ENCODE data around the gene COL6A3.

The COL6A3 gene

DNA sequence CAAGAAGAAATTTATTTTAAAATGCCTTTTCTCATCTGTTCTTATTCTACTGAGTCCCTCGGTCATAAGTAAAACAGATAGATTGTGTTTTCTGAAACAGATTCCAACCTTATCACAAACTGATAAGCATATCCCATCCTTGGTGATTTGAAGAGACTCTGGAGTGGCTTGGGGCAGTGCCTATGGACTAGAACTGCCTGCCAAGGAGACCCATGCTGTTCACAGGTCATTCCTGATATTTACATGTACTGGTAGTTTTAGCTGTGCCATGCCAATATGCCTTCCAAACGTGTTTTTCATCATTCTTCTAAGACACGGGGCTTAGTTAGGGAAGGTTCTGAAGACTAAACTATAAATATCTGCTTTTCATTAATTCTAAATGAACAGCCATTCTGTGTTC is 11.4 kb upstream of the COL6A3 start:
- Histone ChIP-seq H3K9me2 (replicated peaks; ENCODE audit: low read depth, low read length) (no peaks in the 10 kb centered on the region), H3K36me3 (ENCODE audit: insufficient read depth, low read length) (no peaks in the 10 kb centered on the region), H4K20me1 (ENCODE audit: insufficient read depth, low read length, poor library complexity, severe bottlenecking) (no peaks in the 10 kb centered on the region), H3K4me1 (ENCODE audit: insufficient read depth, low read length, poor library complexity, severe bottlenecking) (peaks cover 25% of the 10 kb centered on the region), H3K27me3 (ENCODE audit: insufficient read depth, low read length, poor library complexity, severe bottlenecking) (peaks cover 7% of the 10 kb centered on the region), H3K9me3 (ENCODE audit: insufficient read depth, low read depth, low read length) (no peaks in the 10 kb centered on the region), H3K79me2 (ENCODE audit: insufficient read depth, low read length) (no peaks in the 10 kb centered on the region), H3F3A (ENCODE audit: low read depth) (no peaks in the 10 kb centered on the region), H2AFZ (ENCODE audit: low read length) (no peak overlapping the region), H3K4me2 (ENCODE audit: low read depth, low read length, poor library complexity, severe bottlenecking) (no peak overlapping the region), H3K9ac (ENCODE audit: low read depth, low read length, poor library complexity, severe bottlenecking) (no peak overlapping the region), H3K4me3 (ENCODE audit: low read length, poor library complexity, severe bottlenecking) (no peak overlapping the region)
- no peak for TF ChIP-seq CTCF (conservative IDR thresholded peaks at IDR 0.05; ENCODE audit: low read length)
- TF ChIP-seq EZH2phosphoT487 (IDR thresholded peaks at IDR 0.05; ENCODE audit: borderline replicate concordance) = no peak

- Histone ChIP-seq H3K4me3 (ENCODE audit: low read length, poor library complexity, severe bottlenecking) (no peak overlapping the region), H3K79me2 (ENCODE audit: insufficient read depth, low read length) (no peaks in the 10 kb centered on the region), H3K9me2 (replicated peaks; ENCODE audit: low read depth, low read length) (no peaks in the 10 kb centered on the region), H3K4me2 (ENCODE audit: low read depth, low read length, poor library complexity, severe bottlenecking) (no peak overlapping the region), H4K20me1 (ENCODE audit: insufficient read depth, low read length, poor library complexity, severe bottlenecking) (no peaks in the 10 kb centered on the region), H3K27me3 (ENCODE audit: insufficient read depth, low read length, poor library complexity, severe bottlenecking) (peaks cover 7% of the 10 kb centered on the region), H3K4me1 (ENCODE audit: insufficient read depth, low read length, poor library complexity, severe bottlenecking) (peaks cover 23% of the 10 kb centered on the region), H3F3A (ENCODE audit: low read depth) (no peaks in the 10 kb centered on the region), H3K9ac (ENCODE audit: low read depth, low read length, poor library complexity, severe bottlenecking) (no peak overlapping the region), H2AFZ (ENCODE audit: low read length) (no peak overlapping the region), H3K9me3 (ENCODE audit: insufficient read depth, low read depth, low read length) (no peaks in the 10 kb centered on the region), H3K36me3 (ENCODE audit: insufficient read depth, low read length) (no peaks in the 10 kb centered on the region)
- TF ChIP-seq CTCF (conservative IDR thresholded peaks at IDR 0.05; ENCODE audit: low read length) (no peak), EZH2phosphoT487 (IDR thresholded peaks at IDR 0.05; ENCODE audit: borderline replicate concordance) (no peak)
These were observed 10.6 kb upstream of the COL6A3 start for GRCh38 chr2:237424544-237424943.

- Histone ChIP-seq H3K9me2 (replicated peaks; ENCODE audit: low read depth, low read length) (no peaks in the 10 kb centered on the region), H3K9me3 (ENCODE audit: insufficient read depth, low read depth, low read length) (no peaks in the 10 kb centered on the region), H2AFZ (ENCODE audit: low read length) (no peak overlapping the region), H4K20me1 (ENCODE audit: insufficient read depth, low read length, poor library complexity, severe bottlenecking) (no peaks in the 10 kb centered on the region), H3K9ac (ENCODE audit: low read depth, low read length, poor library complexity, severe bottlenecking) (no peak overlapping the region), H3K4me3 (ENCODE audit: low read length, poor library complexity, severe bottlenecking) (no peak overlapping the region), H3K4me1 (ENCODE audit: insufficient read depth, low read length, poor library complexity, severe bottlenecking) (peaks cover 18% of the 10 kb centered on the region), H3K36me3 (ENCODE audit: insufficient read depth, low read length) (no peaks in the 10 kb centered on the region), H3K79me2 (ENCODE audit: insufficient read depth, low read length) (no peaks in the 10 kb centered on the region), H3F3A (ENCODE audit: low read depth) (no peaks in the 10 kb centered on the region), H3K4me2 (ENCODE audit: low read depth, low read length, poor library complexity, severe bottlenecking) (no peak overlapping the region), H3K27me3 (ENCODE audit: insufficient read depth, low read length, poor library complexity, severe bottlenecking) (peaks cover 13% of the 10 kb centered on the region)
- TF ChIP-seq EZH2phosphoT487 (IDR thresholded peaks at IDR 0.05; ENCODE audit: borderline replicate concordance) (no peak), CTCF (conservative IDR thresholded peaks at IDR 0.05; ENCODE audit: low read length) (no peak)
These were observed 9.9 kb upstream of the COL6A3 start for GRCh38 chr2:237423891-237424290.

Data from Loucy (cell line).